ENCODE measurements around the gene KL. TPM values are rescaled to one million over a fixed set of nuclear protein-coding genes. Genes with fewer than 3 reads are reported as not detected.
A peak's percentile ranks its signal among the peaks of the same experiment; 100 is the strongest.

KL gene
- total and polyA plus RNA-seq, 4 donors, result 1.4 to 24.5 (median 5.7) TPM

- DNase-seq (peak in 1 of 3 donors; percentile 45), ATAC-seq (ENCODE audit: insufficient read depth, low FRiP score) (no peak)
- 53 to 58% methylated on average over 14 of the region's 14 CpGs for WGBS, 2 donors
- no peaks in the 10 kb centered on the region for H3K9me3 ChIP-seq (ENCODE audit: control insufficient read depth in 4 of 4, insufficient read depth in 3 of 4, low read length in 3 of 4)
- H3K36me3 ChIP-seq (ENCODE audit: control insufficient read depth in 4 of 4, insufficient read depth in 4 of 4, low read length in 4 of 4), result peaks cover 28 to 42% (median 32%) of the 10 kb centered on the region in 4 donors
- no peak overlapping the region for H3K4me3 ChIP-seq
- no peaks in the 10 kb centered on the region for H3K27me3 ChIP-seq (ENCODE audit: control insufficient read depth in 3 of 3, insufficient read depth in 3 of 3, low read length in 2 of 3)
- peak overlapping the region; percentile 6 to 33 for H3K27ac ChIP-seq (ENCODE audit: low read depth in 1 of 2, low read length in 1 of 2)
- TF ChIP-seq CTCF (IDR thresholded peaks at IDR 0.05; ENCODE audit: control extremely low read depth, extremely low read depth), result no peak
- H3K4me1 ChIP-seq (ENCODE audit: control insufficient read depth in 5 of 5, insufficient read depth in 5 of 5, low read length in 5 of 5), result peaks cover 0 to 48% (median 20%) of the 10 kb centered on the region in 5 donors
- H3K9ac ChIP-seq (ENCODE audit: insufficient read depth in 1 of 2, low read length in 2 of 2), result no peak overlapping the region
These were observed 94.6 kb downstream of the KL start for GRCh38 chr13:33110713-33111413.

GRCh38 chr13:33111414-33112110, 95.3 kb downstream of the KL start:
- WGBS, 2 donors, result 58 to 77% methylated on average over 9 of the region's 9 CpGs
- no peak for ATAC-seq (ENCODE audit: insufficient read depth, low FRiP score)
- no peak overlapping the region for H3K9ac ChIP-seq (ENCODE audit: insufficient read depth in 1 of 2, low read length in 2 of 2)

GRCh38 chr13:33112766-33113165, 96.5 kb downstream of the KL start:
- peak overlapping the region in 1 of 2 donors; percentile 7 for H3K9ac ChIP-seq (ENCODE audit: insufficient read depth in 1 of 2, low read length in 2 of 2)
- TF ChIP-seq CTCF (IDR thresholded peaks at IDR 0.05; ENCODE audit: control extremely low read depth, extremely low read depth), result no peak
- ATAC-seq (ENCODE audit: insufficient read depth, low FRiP score) (no peak), DNase-seq (peak; percentile 40 to 61 (median 53))
- H3K4me1 ChIP-seq (ENCODE audit: control insufficient read depth in 5 of 5, insufficient read depth in 5 of 5, low read length in 5 of 5), result peaks cover 3 to 48% (median 20%) of the 10 kb centered on the region in 5 donors
- no peaks in the 10 kb centered on the region for H3K27me3 ChIP-seq (ENCODE audit: control insufficient read depth in 3 of 3, insufficient read depth in 3 of 3, low read length in 2 of 3)
- no peak overlapping the region for H3K4me3 ChIP-seq
- H3K27ac ChIP-seq (ENCODE audit: low read depth in 1 of 2, low read length in 1 of 2), result peak overlapping the region in 1 of 2 donors; percentile 32
- no peaks in the 10 kb centered on the region for H3K9me3 ChIP-seq (ENCODE audit: control insufficient read depth in 4 of 4, insufficient read depth in 3 of 4, low read length in 3 of 4)
- H3K36me3 ChIP-seq (ENCODE audit: control insufficient read depth in 4 of 4, insufficient read depth in 4 of 4, low read length in 4 of 4), result peaks cover 27 to 34% (median 33%) of the 10 kb centered on the region in 4 donors
- 68 to 78% methylated on average over 12 of the region's 12 CpGs for WGBS, 2 donors

More at GRCh38 chr13:33111414-33112110, 95.3 kb downstream of the KL start:
- DNase-seq, result peak; percentile 51 to 66 (median 55)
- TF ChIP-seq CTCF (IDR thresholded peaks at IDR 0.05; ENCODE audit: control extremely low read depth, extremely low read depth), result no peak
- H3K4me1 ChIP-seq (ENCODE audit: control insufficient read depth in 5 of 5, insufficient read depth in 5 of 5, low read length in 5 of 5), result peaks cover 3 to 48% (median 20%) of the 10 kb centered on the region in 5 donors
- H3K4me3 ChIP-seq, result no peak overlapping the region
- H3K36me3 ChIP-seq (ENCODE audit: control insufficient read depth in 4 of 4, insufficient read depth in 4 of 4, low read length in 4 of 4), result peaks cover 31 to 36% (median 35%) of the 10 kb centered on the region in 4 donors
- peak overlapping the region; percentile 25 to 48 for H3K27ac ChIP-seq (ENCODE audit: low read depth in 1 of 2, low read length in 1 of 2)
- no peaks in the 10 kb centered on the region for H3K27me3 ChIP-seq (ENCODE audit: control insufficient read depth in 3 of 3, insufficient read depth in 3 of 3, low read length in 2 of 3)
- H3K9me3 ChIP-seq (ENCODE audit: control insufficient read depth in 4 of 4, insufficient read depth in 3 of 4, low read length in 3 of 4), result no peaks in the 10 kb centered on the region
